Stimulated activated CD4-positive, alpha-beta T cell treated with anti-CD3 and anti-CD28 coated beads, Interleukin-2, amount 100 ng/mL, for 48 hours (primary cell): ENCODE measurements around the gene CYP4Z1.
"Not testable (repeated sequence)": the region's sequence is repeated elsewhere in the genome, so short reads cannot be mapped to it uniquely, and the experiment has no call there.

Source experiments
- DNase-seq, 2 donors: peaks; one replicate each; pipeline ENCODE4 v3.0.0-alpha.2; 2020

Gene CYP4Z1

GRCh38 chr1:47067097-47067594, at the start of gene CYP4Z1:
TSS of gene CYP4Z1 (plus strand) at chr1:47067231. CDS start at chr1:47067491, 260 bp downstream.
- DNase-seq = no peak

- no peak for DNase-seq
Observed at GRCh38 chr1:47021070-47021469, 46.0 kb upstream of the CYP4Z1 start.

- DNase-seq = no peak
Observed at GRCh38 chr1:47023268-47024140, 43.5 kb upstream of the CYP4Z1 start, which contains the start of gene CYP4X1. TSS of gene CYP4X1 (plus strand) at chr1:47023669. CDS start at chr1:47023818, 149 bp downstream.

GRCh38 chr1:47024141-47024801, 42.8 kb upstream of the CYP4Z1 start:
- no peak for DNase-seq

GRCh38 chr1:47030170-47030805, 36.7 kb upstream of the CYP4Z1 start:
- no peak for DNase-seq

- DNase-seq = no peak
Observed at GRCh38 chr1:47031059-47031458, 36.0 kb upstream of the CYP4Z1 start.

GRCh38 chr1:47031585-47031984, 35.4 kb upstream of the CYP4Z1 start:
- DNase-seq = no peak

- no peak for DNase-seq
Observed at GRCh38 chr1:47036764-47037163, 30.3 kb upstream of the CYP4Z1 start.

GRCh38 chr1:47059376-47059775, 7.7 kb upstream of the CYP4Z1 start:
- no peak for DNase-seq

- DNase-seq = not testable (repeated sequence)
Observed at GRCh38 chr1:47069080-47069479, 2.0 kb downstream of the CYP4Z1 start.

- DNase-seq = not testable (repeated sequence)
Observed at GRCh38 chr1:47069509-47069908, 2.5 kb downstream of the CYP4Z1 start.

- DNase-seq = peak; percentile 3 to 34
Observed at GRCh38 chr1:47089356-47089755, 22.3 kb downstream of the CYP4Z1 start.

- DNase-seq = not testable (repeated sequence)
Observed at GRCh38 chr1:47091476-47091875, 24.4 kb downstream of the CYP4Z1 start.

- no peak for DNase-seq
Observed at GRCh38 chr1:47104816-47105215, 37.8 kb downstream of the CYP4Z1 start.

- no peak for DNase-seq
Observed at GRCh38 chr1:47106792-47107191, 39.8 kb downstream of the CYP4Z1 start.

GRCh38 chr1:47107851-47108574, 41.0 kb downstream of the CYP4Z1 start:
- DNase-seq = not testable (repeated sequence)

- DNase-seq = not testable (repeated sequence)
Observed at GRCh38 chr1:47109482-47109881, 42.5 kb downstream of the CYP4Z1 start.

- DNase-seq = no peak
Observed at GRCh38 chr1:47113178-47113577, 46.1 kb downstream of the CYP4Z1 start.

GRCh38 chr1:47121039-47121438, 54.0 kb downstream of the CYP4Z1 start:
- not testable (repeated sequence) for DNase-seq

GRCh38 chr1:47124834-47125233, 57.8 kb downstream of the CYP4Z1 start:
- DNase-seq = not testable (repeated sequence)

- DNase-seq = not testable (repeated sequence)
Observed at GRCh38 chr1:47126997-47127396, 60.0 kb downstream of the CYP4Z1 start.

GRCh38 chr1:47128221-47128620, 61.2 kb downstream of the CYP4Z1 start:
- DNase-seq = no peak
